K562 treated with DMSO at 1 percent for 12 hours (cell line): ENCODE results near the gene DDR1. TPM values are rescaled to one million over a fixed set of nuclear protein-coding genes. Genes with fewer than 3 reads are reported as not detected.

Experiments used
- total RNA-seq: library from RNA; unstranded; fragments of 300-600 nt; gene quantifications from 2 replicates; pipeline ENCODE4 v1.2.3, GENCODE V29; 2022; ENCODE audit not compliant: insufficient read depth

DDR1 gene
- 35.9 and 63.9 TPM in 2 replicates for total RNA-seq

GRCh38 chr6:30883685-30884520 lies at the start of gene DDR1:
Gene DDR1 (plus strand): TSS chr6:30884519. CDS start chr6:30888730, 4,211 bp downstream.

GRCh38 chr6:30907758-30908591 lies 23.7 kb downstream of the DDR1 start, which contains the start of gene GTF2H4:
Gene GTF2H4 (plus strand): TSS chr6:30908207.

DNA sequence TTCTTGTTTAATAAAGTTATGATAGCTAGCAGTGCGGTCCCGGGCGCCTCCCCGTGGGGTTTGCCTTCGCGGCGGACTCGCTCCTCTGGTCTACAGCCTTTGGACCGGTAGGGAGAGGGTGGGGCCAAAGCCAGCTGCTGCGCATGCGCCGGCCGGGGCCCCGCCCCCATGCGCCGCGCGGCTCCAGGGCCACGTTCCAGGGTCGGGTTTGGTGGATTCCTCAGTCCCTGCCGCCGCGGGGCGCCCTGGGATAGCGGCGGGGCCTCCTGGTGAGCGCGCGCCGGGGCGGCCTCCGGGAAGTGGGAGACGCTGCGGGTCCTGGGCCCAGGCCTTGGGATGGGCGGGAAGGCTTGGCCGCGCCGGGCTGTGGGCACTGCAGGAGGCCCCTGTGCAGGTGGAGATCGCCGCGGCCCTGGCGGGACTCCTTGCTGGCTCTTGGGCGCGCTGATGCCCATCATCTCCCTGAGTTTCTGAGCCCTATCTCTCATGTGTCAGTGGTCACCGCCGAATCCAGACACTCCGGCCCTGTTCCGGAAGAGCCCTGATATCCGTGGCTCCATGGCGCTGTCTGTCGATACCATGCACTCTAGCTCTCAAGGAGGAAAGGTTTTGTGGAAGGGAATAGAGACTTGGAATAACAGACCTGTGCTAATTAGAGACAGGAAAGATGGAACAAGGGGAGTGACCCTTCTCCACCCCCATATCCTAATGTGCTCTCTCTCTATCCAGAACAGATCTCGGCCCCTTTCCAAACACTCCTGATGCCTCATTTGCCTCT lies 29.9 kb downstream of the DDR1 start, which contains the start of gene VARS2:
Gene VARS2 (plus strand): TSS at position 163 of the 778 bp plus-strand sequence. CDS start 599 bp downstream, at position 762.

DNA sequence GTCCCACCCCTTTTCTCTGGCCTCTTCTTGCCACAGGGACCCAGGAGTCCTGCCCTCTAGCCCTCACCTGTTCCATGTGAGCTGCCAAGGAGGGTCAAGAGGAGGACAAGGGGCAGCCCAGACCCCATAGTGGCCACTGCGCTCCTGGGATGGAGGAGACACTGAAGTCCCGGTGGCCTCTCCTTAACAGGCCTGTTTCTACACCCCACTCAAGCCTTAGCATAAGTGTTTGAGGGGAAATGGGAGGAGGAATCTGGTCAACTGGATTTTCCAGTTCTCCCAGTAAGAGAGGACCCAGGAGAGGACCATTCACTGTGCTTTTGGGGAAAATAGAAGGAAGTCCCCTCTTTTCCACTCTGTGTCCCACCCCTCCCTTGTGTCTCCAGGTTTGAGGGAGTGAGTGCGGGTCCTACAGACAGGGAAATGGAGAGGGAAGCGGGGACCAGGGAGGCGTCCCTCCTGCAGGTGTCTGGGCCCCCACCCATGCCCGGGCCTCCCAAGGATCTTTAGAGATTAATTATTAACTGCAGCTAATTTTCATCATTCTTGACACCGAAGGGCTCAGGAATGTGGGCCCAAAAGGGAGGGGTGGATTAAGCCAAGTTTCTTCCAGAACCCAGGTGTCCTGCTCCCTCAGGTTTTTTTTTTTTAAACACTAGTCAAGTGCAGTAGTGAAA lies 47.8 kb downstream of the DDR1 start, which contains the start of gene SFTA2:
Gene SFTA2 (minus strand): TSS at position 202 of the 677 bp plus-strand sequence. CDS start 74 bp downstream, at position 128.

GRCh38 chr6:30940361-30940986 lies 56.2 kb downstream of the DDR1 start, which contains the start of gene MUCL3:
Gene MUCL3 (plus strand): TSS chr6:30940973. CDS start chr6:30941000, 27 bp downstream.

Other genes with a start within 250 kb of the DDR1 start
- gene C6orf136, start 237.4 kb upstream of the DDR1 start, total RNA-seq, result 34.0 and 38.3 TPM in 2 replicates
- 39.0 and 61.2 TPM in 2 replicates for gene DHX16, start 211.5 kb upstream of the DDR1 start, total RNA-seq
- 94.1 and 132 TPM in 2 replicates for gene PPP1R18, start 197.9 kb upstream of the DDR1 start, total RNA-seq
- 26.0 and 32.4 TPM in 2 replicates for gene NRM, start 193.5 kb upstream of the DDR1 start, total RNA-seq
- 37.9 and 97.2 TPM in 2 replicates for gene MDC1, start 167.2 kb upstream of the DDR1 start, total RNA-seq
- gene TUBB, start 164.2 kb upstream of the DDR1 start, total RNA-seq, result 976 and 1,602 TPM in 2 replicates
- 233 and 258 TPM in 2 replicates for gene FLOT1, start 141.8 kb upstream of the DDR1 start, total RNA-seq
- gene IER3, start 140.0 kb upstream of the DDR1 start, total RNA-seq, result 157 and 175 TPM in 2 replicates
- 39.6 and 47.7 TPM in 2 replicates for gene GTF2H4, start 23.7 kb downstream of the DDR1 start, total RNA-seq
- gene VARS2, start 29.7 kb downstream of the DDR1 start, total RNA-seq, result 27.0 and 53.9 TPM in 2 replicates
- not detected in 2 replicates for gene SFTA2, start 47.7 kb downstream of the DDR1 start, total RNA-seq
- gene MUCL3, start 56.5 kb downstream of the DDR1 start, total RNA-seq, result not detected in 2 replicates
- not detected in 2 replicates for gene MUC21, start 99.2 kb downstream of the DDR1 start, total RNA-seq
- gene MUC22, start 126.0 kb downstream of the DDR1 start, total RNA-seq, result not detected in 2 replicates
- not detected in 2 replicates for gene C6orf15, start 228.1 kb downstream of the DDR1 start, total RNA-seq
- not detected in 2 replicates for gene PSORS1C1, start 230.3 kb downstream of the DDR1 start, total RNA-seq
- not detected in 2 replicates for gene CDSN, start 235.9 kb downstream of the DDR1 start, total RNA-seq